Osteoblast (primary cell): ENCODE data around the gene SH3PXD2B. TPM values are rescaled to one million over a fixed set of nuclear protein-coding genes. Genes with fewer than 3 reads are reported as not detected.

Experiments used
- DNase-seq: peaks from one replicate; pipeline ENCODE4 v3.0.0; 2011; ENCODE audit warnings: low spot score, mixed read lengths; ENCODE audit not compliant: insufficient read length; ENCODE audit errors: missing footprints
- H2AFZ ChIP-seq: 2 replicates; pipeline ENCODE4 v1.6.0; 2011; ENCODE audit warnings: mild to moderate bottlenecking, low read length
- H3K27ac ChIP-seq: 2 replicates; pipeline ENCODE4 v1.5.1; 2011; ENCODE audit warnings: mild to moderate bottlenecking, low read depth, low read length, moderate library complexity
- H3K27me3 ChIP-seq: 2 replicates; pipeline ENCODE4 v1.6.0; 2012; ENCODE audit warnings: mild to moderate bottlenecking, control low read depth, inconsistent platforms, low read length, moderate library complexity; ENCODE audit not compliant: insufficient read depth
- H3K36me3 ChIP-seq: 2 replicates; pipeline ENCODE4 v1.5.1; 2011; ENCODE audit warnings: mild to moderate bottlenecking, low read length, control low read depth, moderate library complexity; ENCODE audit not compliant: insufficient read depth
- H3K4me1 ChIP-seq: 2 replicates; pipeline ENCODE4 v1.5.1; 2011; ENCODE audit warnings: mild to moderate bottlenecking, low read length, control low read depth, moderate library complexity; ENCODE audit not compliant: insufficient read depth
- H3K4me2 ChIP-seq: 2 replicates; pipeline ENCODE4 v1.6.0; 2011; ENCODE audit warnings: mild to moderate bottlenecking, low read length; ENCODE audit not compliant: insufficient read depth
- H3K4me3 ChIP-seq: fragments of 200-600 bp; sonication (generic); 3 replicates; pipeline ENCODE4 v1.5.1; 2012; ENCODE audit warnings: mild to moderate bottlenecking, low read length, inconsistent platforms; ENCODE audit not compliant: insufficient read depth
- H3K79me2 ChIP-seq: 2 replicates; pipeline ENCODE4 v1.6.0; 2012; ENCODE audit warnings: mild to moderate bottlenecking, low read length, control low read depth, inconsistent platforms; ENCODE audit not compliant: insufficient read depth
- H3K9me3 ChIP-seq: 2 replicates; pipeline ENCODE4 v1.5.1; 2011; ENCODE audit warnings: low read depth, low read length, control low read depth
- H4K20me1 ChIP-seq: 2 replicates; pipeline ENCODE4 v1.6.0; 2012; ENCODE audit warnings: mild to moderate bottlenecking, low read length, control low read depth; ENCODE audit not compliant: insufficient read depth
- CTCF ChIP-seq: IDR thresholded peaks from 2 replicates; pipeline ENCODE4 v1.5.1; 2011; ENCODE audit warnings: mild to moderate bottlenecking, low read depth, low read length, moderate library complexity; ENCODE audit errors: extremely low read depth
- total RNA-seq: library from RNA; depleted of rRNA; stranded (reverse); fragments of >200 nt; gene quantifications from 2 replicates; pipeline ENCODE4 v1.2.3, GENCODE V29; 2012

SH3PXD2B gene
- total RNA-seq, 1 donor, result 58.3 TPM

DNA sequence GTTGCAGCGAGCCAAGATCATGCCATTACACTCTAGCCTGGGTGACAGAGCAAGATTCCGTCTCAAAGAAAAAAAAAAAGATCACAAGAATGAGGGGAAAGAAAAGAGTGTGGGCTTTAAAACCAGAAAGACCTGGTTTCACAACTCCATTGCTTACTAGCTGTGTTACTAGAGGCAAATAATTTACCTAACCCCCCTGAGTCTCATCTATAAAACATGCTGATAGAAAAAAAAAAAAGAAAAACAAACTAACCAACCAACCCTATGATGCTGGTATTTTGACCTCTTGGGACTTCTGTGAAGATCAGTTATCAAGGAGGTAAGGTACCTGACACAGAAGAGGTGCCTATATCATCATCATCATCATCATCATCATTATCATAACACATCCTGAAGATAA is 110.6 kb downstream of the SH3PXD2B start:
- no peak overlapping the region for H3K4me3 ChIP-seq
- H2AFZ ChIP-seq, result no peak overlapping the region
- no peaks in the 10 kb centered on the region for H3K4me1 ChIP-seq
- no peaks in the 10 kb centered on the region for H3K9me3 ChIP-seq
- H3K27ac ChIP-seq, result no peak overlapping the region
- no peak overlapping the region for H3K4me2 ChIP-seq
- no peaks in the 10 kb centered on the region for H3K79me2 ChIP-seq
- H3K27me3 ChIP-seq, result no peaks in the 10 kb centered on the region
- H4K20me1 ChIP-seq, result no peaks in the 10 kb centered on the region
- no peak for TF ChIP-seq CTCF
- no peak for DNase-seq
- H3K36me3 ChIP-seq, result peaks cover 65% of the 10 kb centered on the region

DNA sequence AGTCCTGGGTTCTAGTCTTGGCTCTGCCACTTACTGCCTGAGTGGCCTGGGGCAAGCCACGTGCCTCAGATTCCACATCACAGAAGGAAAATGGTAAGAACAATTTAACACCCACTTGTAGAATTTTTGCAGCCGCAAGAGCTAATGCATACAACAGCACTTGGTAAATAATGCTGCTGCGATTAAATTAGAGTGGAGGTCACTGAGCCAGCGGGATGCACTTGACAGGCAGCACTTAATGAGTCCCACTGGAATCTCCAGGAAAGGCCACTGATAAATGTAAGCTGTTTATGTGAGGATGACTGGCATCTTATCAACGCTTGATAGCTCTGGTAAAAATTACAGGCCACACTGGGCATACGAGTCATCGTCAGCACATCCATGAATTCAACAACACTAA is 111.4 kb downstream of the SH3PXD2B start:
- no peak overlapping the region for H3K27ac ChIP-seq
- no peak for DNase-seq
- no peak overlapping the region for H3K4me3 ChIP-seq
- H3K79me2 ChIP-seq, result no peaks in the 10 kb centered on the region
- no peaks in the 10 kb centered on the region for H3K4me1 ChIP-seq
- no peaks in the 10 kb centered on the region for H3K9me3 ChIP-seq
- H2AFZ ChIP-seq, result no peak overlapping the region
- H3K36me3 ChIP-seq, result peaks cover 66% of the 10 kb centered on the region
- H4K20me1 ChIP-seq, result no peaks in the 10 kb centered on the region
- no peaks in the 10 kb centered on the region for H3K27me3 ChIP-seq
- no peak overlapping the region for H3K4me2 ChIP-seq
- no peak for TF ChIP-seq CTCF

- H3K4me2 ChIP-seq, result no peak overlapping the region
Observed at GRCh38 chr5:172339264-172340180, 114.8 kb downstream of the SH3PXD2B start.

More at GRCh38 chr5:172339264-172340180, 114.8 kb downstream of the SH3PXD2B start:
- Histone ChIP-seq H3K79me2 (no peaks in the 10 kb centered on the region), H3K4me3 (no peak overlapping the region), H3K36me3 (peaks cover 57% of the 10 kb centered on the region), H3K4me1 (no peaks in the 10 kb centered on the region), H3K27ac (no peak overlapping the region), H4K20me1 (no peaks in the 10 kb centered on the region), H2AFZ (no peak overlapping the region), H3K27me3 (no peaks in the 10 kb centered on the region), H3K9me3 (no peaks in the 10 kb centered on the region)
- TF ChIP-seq CTCF, result no peak
- peak; percentile 86 for DNase-seq
